OCI-LY7 (cell line): ENCODE data around the gene VIPR2.

ENCODE experiments used
- EZH2phosphoT487 ChIP-seq: fragments of 200-600 bp; sonication (generic); IDR thresholded peaks from 2 replicates; pipeline ENCODE4 v1.6.1; 2018; ENCODE audit warnings: low read depth, borderline replicate concordance, mild to moderate bottlenecking, mixed run types, antibody characterized with exemption, low read length, moderate library complexity, mixed read lengths
- TF ChIP-seq, protein P1 (sequence below): fragments of 200-600 bp; sonication (generic); conservative IDR thresholded peaks from 2 replicates; pipeline ENCODE4 v1.5.1; 2014; ENCODE audit warnings: mild to moderate bottlenecking, antibody characterized with exemption, low read length, moderate library complexity, mixed read lengths

DNA sequence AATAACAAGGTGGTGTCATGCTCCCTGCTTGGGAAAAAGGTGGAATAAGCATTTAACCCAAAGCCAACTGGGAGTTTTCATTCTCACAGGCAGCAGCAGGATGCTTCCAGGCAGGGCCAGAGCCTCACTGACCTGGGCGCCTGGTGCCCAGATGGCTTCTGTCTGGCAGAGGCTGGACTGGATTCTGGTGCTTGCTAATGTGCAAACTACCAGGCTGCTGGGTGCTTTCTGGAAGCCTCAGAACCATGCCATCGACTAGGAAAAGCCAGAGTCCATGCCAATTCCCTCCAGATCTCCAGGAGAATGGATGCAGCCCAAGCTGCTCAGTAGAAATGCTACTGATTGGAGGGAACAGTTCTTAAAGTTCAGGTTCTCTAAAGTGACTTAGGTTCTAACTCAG, 36.2 kb downstream of the VIPR2 start:
- TF ChIP-seq, protein P1, sequence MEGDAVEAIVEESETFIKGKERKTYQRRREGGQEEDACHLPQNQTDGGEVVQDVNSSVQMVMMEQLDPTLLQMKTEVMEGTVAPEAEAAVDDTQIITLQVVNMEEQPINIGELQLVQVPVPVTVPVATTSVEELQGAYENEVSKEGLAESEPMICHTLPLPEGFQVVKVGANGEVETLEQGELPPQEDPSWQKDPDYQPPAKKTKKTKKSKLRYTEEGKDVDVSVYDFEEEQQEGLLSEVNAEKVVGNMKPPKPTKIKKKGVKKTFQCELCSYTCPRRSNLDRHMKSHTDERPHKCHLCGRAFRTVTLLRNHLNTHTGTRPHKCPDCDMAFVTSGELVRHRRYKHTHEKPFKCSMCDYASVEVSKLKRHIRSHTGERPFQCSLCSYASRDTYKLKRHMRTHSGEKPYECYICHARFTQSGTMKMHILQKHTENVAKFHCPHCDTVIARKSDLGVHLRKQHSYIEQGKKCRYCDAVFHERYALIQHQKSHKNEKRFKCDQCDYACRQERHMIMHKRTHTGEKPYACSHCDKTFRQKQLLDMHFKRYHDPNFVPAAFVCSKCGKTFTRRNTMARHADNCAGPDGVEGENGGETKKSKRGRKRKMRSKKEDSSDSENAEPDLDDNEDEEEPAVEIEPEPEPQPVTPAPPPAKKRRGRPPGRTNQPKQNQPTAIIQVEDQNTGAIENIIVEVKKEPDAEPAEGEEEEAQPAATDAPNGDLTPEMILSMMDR: no peak
- no peak for TF ChIP-seq EZH2phosphoT487
